ENCODE data around the gene SMYD2.

Gene SMYD2

GRCh38 chr1:214244841-214245240 lies 36.1 kb upstream of the SMYD2 start:
- no peak for TF ChIP-seq LEF1 (IDR thresholded peaks at IDR 0.05; ENCODE audit: borderline replicate concordance)
- ChIA-PET CTCF (interaction anchor here (1.7 kb wide), 1 partner anchor 17 kb away, joined by 7 read pairs; no protein-coding TSS in a partner anchor), POLR2A (no interaction called here)
- no peak for DNase-seq (ENCODE audit: extremely low spot score)

GRCh38 chr1:214247501-214248041 lies 33.4 kb upstream of the SMYD2 start:
- ChIA-PET POLR2A (no interaction called here), CTCF (interaction anchor here (0.9 kb wide), 1 partner anchor 9 kb away, joined by 3 read pairs; no protein-coding TSS in a partner anchor)
- TF ChIP-seq TARDBP (IDR thresholded peaks at IDR 0.05) (no peak), ARNT (IDR thresholded peaks at IDR 0.05) (no peak), BHLHE40 (IDR thresholded peaks at IDR 0.05; ENCODE audit: borderline replicate concordance) (no peak), SP1 (IDR thresholded peaks at IDR 0.05) (no peak), FOXM1 (IDR thresholded peaks at IDR 0.05; ENCODE audit: borderline replicate concordance) (no peak), L3MBTL2 (conservative IDR thresholded peaks at IDR 0.05) (no peak), PKNOX1 (IDR thresholded peaks at IDR 0.05) (no peak), ZNF384 (IDR thresholded peaks at IDR 0.05) (no peak), ELF4 (IDR thresholded peaks at IDR 0.05) (no peak), NFRKB (IDR thresholded peaks at IDR 0.05) (no peak), FOXA1 (IDR thresholded peaks at IDR 0.05) (no peak), SUZ12 (IDR thresholded peaks at IDR 0.05) (no peak), FOXK2 (IDR thresholded peaks at IDR 0.05) (no peak), HDGF (IDR thresholded peaks at IDR 0.05; ENCODE audit: borderline replicate concordance) (no peak), CTBP1 (IDR thresholded peaks at IDR 0.05; ENCODE audit: borderline replicate concordance) (no peak), LEF1 (IDR thresholded peaks at IDR 0.05; ENCODE audit: borderline replicate concordance) (no peak)
- no peak for DNase-seq (ENCODE audit: extremely low spot score)

GRCh38 chr1:214248311-214249085 lies 32.5 kb upstream of the SMYD2 start:
- no peak for TF ChIP-seq FOXA1 (IDR thresholded peaks at IDR 0.05)
- no peak for TF ChIP-seq ZNF384 (IDR thresholded peaks at IDR 0.05)
- TF ChIP-seq ARNT (IDR thresholded peaks at IDR 0.05), result no peak
- no peak for TF ChIP-seq SUZ12 (IDR thresholded peaks at IDR 0.05)
- TF ChIP-seq FOXM1 (IDR thresholded peaks at IDR 0.05; ENCODE audit: borderline replicate concordance), result no peak
- no peak for TF ChIP-seq LEF1 (IDR thresholded peaks at IDR 0.05; ENCODE audit: borderline replicate concordance)
- TF ChIP-seq ELF4 (IDR thresholded peaks at IDR 0.05), result no peak
- no peak for TF ChIP-seq FOXK2 (IDR thresholded peaks at IDR 0.05)
- TF ChIP-seq SP1 (IDR thresholded peaks at IDR 0.05), result no peak
- TF ChIP-seq PKNOX1 (IDR thresholded peaks at IDR 0.05), result no peak
- no peak for TF ChIP-seq CTBP1 (IDR thresholded peaks at IDR 0.05; ENCODE audit: borderline replicate concordance)
- TF ChIP-seq L3MBTL2 (conservative IDR thresholded peaks at IDR 0.05), result no peak
- TF ChIP-seq TARDBP (IDR thresholded peaks at IDR 0.05), result no peak
- no peak for TF ChIP-seq HDGF (IDR thresholded peaks at IDR 0.05; ENCODE audit: borderline replicate concordance)
- TF ChIP-seq NFRKB (IDR thresholded peaks at IDR 0.05), result no peak
- no peak for TF ChIP-seq BHLHE40 (IDR thresholded peaks at IDR 0.05; ENCODE audit: borderline replicate concordance)
- POLR2A ChIA-PET, result no interaction called here
- DNase-seq (ENCODE audit: extremely low spot score), result no peak
- CTCF ChIA-PET, result interaction anchor here (1.0 kb wide), 1 partner anchor 13 kb away, joined by 4 read pairs; no protein-coding TSS in a partner anchor

- ChIA-PET CTCF (no interaction called here), POLR2A (no interaction called here)
- DNase-seq (ENCODE audit: extremely low spot score), result no peak
- no peak for TF ChIP-seq SUZ12 (IDR thresholded peaks at IDR 0.05)
- no peak for TF ChIP-seq BHLHE40 (IDR thresholded peaks at IDR 0.05; ENCODE audit: borderline replicate concordance)
- TF ChIP-seq FOXA1 (IDR thresholded peaks at IDR 0.05), result no peak
- TF ChIP-seq ZNF384 (IDR thresholded peaks at IDR 0.05), result no peak
- TF ChIP-seq ELF4 (IDR thresholded peaks at IDR 0.05), result no peak
- no peak for TF ChIP-seq HDGF (IDR thresholded peaks at IDR 0.05; ENCODE audit: borderline replicate concordance)
- no peak for TF ChIP-seq LEF1 (IDR thresholded peaks at IDR 0.05; ENCODE audit: borderline replicate concordance)
- TF ChIP-seq CTBP1 (IDR thresholded peaks at IDR 0.05; ENCODE audit: borderline replicate concordance), result no peak
- TF ChIP-seq ARNT (IDR thresholded peaks at IDR 0.05), result no peak
- no peak for TF ChIP-seq L3MBTL2 (conservative IDR thresholded peaks at IDR 0.05)
- no peak for TF ChIP-seq SP1 (IDR thresholded peaks at IDR 0.05)
- TF ChIP-seq FOXK2 (IDR thresholded peaks at IDR 0.05), result no peak
- TF ChIP-seq NFRKB (IDR thresholded peaks at IDR 0.05), result no peak
- TF ChIP-seq TARDBP (IDR thresholded peaks at IDR 0.05), result no peak
- no peak for TF ChIP-seq PKNOX1 (IDR thresholded peaks at IDR 0.05)
These were observed 31.3 kb upstream of the SMYD2 start for GRCh38 chr1:214249651-214250050.

- TF ChIP-seq L3MBTL2 (conservative IDR thresholded peaks at IDR 0.05), result no peak
- no peak for TF ChIP-seq TARDBP (IDR thresholded peaks at IDR 0.05)
- no peak for TF ChIP-seq BHLHE40 (IDR thresholded peaks at IDR 0.05; ENCODE audit: borderline replicate concordance)
- no peak for TF ChIP-seq ARNT (IDR thresholded peaks at IDR 0.05)
- TF ChIP-seq SP1 (IDR thresholded peaks at IDR 0.05), result no peak
- no peak for TF ChIP-seq FOXK2 (IDR thresholded peaks at IDR 0.05)
- TF ChIP-seq SUZ12 (IDR thresholded peaks at IDR 0.05), result no peak
- TF ChIP-seq PKNOX1 (IDR thresholded peaks at IDR 0.05), result no peak
- no peak for TF ChIP-seq FOXM1 (IDR thresholded peaks at IDR 0.05; ENCODE audit: borderline replicate concordance)
- TF ChIP-seq ELF4 (IDR thresholded peaks at IDR 0.05), result no peak
- TF ChIP-seq HDGF (IDR thresholded peaks at IDR 0.05; ENCODE audit: borderline replicate concordance), result no peak
- TF ChIP-seq LEF1 (IDR thresholded peaks at IDR 0.05; ENCODE audit: borderline replicate concordance), result no peak
- ChIA-PET POLR2A (no interaction called here), CTCF (interaction anchor here (2.4 kb wide), 1 partner anchor 10 kb away, joined by 12 read pairs; no protein-coding TSS in a partner anchor)
- no peak for DNase-seq (ENCODE audit: extremely low spot score)
These were observed 29.6 kb upstream of the SMYD2 start for GRCh38 chr1:214251354-214251753.
